Hindlimb muscle (tissue), 1 donor: ENCODE results near the gene RDH11. TPM values are rescaled to one million over a fixed set of nuclear protein-coding genes. Genes with fewer than 3 reads are reported as not detected.
"Not testable (repeated sequence)": the region's sequence is repeated elsewhere in the genome, so short reads cannot be mapped to it uniquely, and the experiment has no call there.

Source experiments
- DNase-seq: peaks from one replicate; pipeline ENCODE4 v3.0.0-alpha.2; 2013
- polyA plus RNA-seq: library from polyadenylated mRNA; unstranded; fragments of 120-200 nt; gene quantifications from one replicate; pipeline ENCODE4 v1.2.1, GENCODE V29; 2013; ENCODE audit not compliant: insufficient read length

RDH11 gene
- 40.9 TPM for polyA plus RNA-seq

- DNase-seq: peak; percentile 89
Observed at GRCh38 chr14:67695394-67695949, at the start of gene RDH11. Gene RDH11 (minus strand): TSS chr14:67695764. CDS start chr14:67695703, 61 bp downstream.

GRCh38 chr14:67744046-67744445 lies 48.5 kb upstream of the RDH11 start:
- DNase-seq: no peak

DNA sequence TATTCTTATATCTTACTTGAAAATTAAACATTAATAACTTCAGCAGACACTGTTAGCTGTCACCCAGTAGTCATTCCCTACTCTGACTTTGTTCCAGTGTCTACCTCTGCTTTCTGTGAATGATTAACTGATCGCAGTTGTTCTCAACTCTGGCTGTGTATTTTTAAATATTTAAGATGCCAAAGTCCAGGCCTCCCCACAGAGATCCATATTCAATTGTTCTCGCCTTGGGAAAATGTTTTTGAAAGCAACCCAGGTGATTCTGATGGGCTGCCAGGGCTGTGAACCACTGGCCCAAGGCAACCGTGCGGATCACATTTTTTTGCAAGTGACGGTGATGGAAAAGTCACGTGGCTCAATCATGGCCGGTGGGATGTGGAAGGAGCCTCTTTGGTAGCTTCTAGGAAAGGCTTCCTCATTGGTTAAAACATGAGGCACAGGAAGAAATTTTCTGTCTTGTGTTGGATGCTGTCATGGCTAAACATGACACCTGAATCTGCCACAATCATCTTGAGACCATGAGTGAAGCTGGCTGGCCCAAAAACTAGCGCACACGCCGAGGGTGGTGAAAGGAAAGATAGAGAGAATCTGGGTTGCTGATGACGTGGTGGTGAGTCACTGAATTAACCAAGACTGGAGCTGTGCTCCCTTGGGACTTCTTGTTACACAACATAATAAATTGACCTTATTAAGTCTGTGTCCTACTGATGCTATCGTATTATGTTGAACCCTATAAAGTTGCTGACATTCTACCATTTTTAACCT lies 43.4 kb upstream of the RDH11 start:
- no peak for DNase-seq

GRCh38 chr14:67736771-67737170 lies 41.2 kb upstream of the RDH11 start:
- no peak for DNase-seq

GRCh38 chr14:67735336-67736147 lies 40.0 kb upstream of the RDH11 start:
- no peak for DNase-seq

DNA sequence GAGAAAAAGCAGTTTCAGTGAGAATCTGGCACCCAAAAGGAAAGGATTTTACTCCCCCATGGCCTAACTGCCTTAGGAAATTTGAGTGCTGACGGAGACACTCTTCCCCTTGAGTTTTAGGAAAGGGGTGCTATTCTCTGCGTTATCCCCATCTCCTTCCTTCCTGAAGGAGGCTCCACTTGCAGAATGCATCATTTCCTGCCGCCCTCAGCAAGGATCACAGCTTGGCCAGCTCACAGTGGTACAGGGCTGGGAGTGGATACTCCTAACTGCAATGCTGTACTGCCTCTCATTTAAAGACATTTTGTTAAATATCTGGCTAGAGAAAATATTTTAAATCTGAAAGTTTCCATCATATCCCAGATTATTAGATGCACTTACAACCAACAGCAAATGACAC lies 39.1 kb upstream of the RDH11 start:
- no peak for DNase-seq

DNA sequence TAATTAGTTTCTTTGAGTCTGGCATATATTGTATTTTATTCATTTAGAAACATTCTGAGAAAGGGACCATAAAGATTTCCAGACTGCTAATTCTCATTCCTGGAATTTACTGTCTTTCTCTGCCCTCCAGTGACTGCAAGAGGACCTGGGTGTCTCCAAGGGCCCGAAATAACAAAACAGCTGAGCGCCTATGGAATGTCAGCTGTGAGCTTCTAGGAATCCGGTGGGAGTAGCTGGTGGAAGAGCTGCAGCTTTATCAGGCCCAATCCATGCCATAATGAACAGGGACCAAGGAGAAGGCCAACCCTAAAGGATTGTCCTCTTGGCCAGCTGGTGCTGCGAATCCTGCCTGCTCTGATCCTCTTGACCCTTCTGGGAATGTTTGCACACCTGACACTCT lies 38.1 kb upstream of the RDH11 start:
- no peak for DNase-seq

DNA sequence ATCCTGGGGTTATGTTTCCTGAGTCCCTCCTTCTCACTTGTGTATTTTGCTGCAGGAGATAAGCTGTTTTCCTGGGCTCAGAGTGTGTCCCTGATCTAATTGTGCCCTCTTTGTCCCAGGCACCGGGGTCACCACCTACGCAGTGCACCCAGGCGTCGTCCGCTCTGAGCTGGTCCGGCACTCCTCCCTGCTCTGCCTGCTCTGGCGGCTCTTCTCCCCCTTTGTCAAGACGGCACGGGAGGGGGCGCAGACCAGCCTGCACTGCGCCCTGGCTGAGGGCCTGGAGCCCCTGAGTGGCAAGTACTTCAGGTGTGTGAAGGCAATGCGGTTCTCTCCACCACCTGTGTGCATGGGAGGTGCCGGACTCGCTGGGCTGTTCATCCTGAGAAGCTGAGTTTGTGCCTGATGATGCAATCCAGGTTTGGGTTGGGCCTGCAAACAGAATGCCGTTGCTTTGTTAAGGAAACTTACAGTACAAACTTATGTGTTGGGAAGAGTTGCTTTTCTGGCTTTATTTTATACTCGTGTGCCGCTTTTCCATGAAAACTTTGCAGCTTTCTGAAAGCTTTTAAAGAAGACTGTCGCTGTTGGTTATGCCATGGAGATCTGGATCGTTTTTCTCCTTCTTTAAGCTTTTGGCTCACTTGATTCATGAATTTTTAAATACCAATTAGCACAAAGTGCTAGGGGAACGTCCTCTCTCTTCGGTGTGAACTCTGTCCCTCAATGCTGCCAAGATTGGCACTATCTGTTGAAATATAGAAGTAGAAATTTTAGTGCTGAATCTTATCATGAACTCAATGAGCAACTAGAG lies 33.7 kb upstream of the RDH11 start:
- no peak for DNase-seq

DNA sequence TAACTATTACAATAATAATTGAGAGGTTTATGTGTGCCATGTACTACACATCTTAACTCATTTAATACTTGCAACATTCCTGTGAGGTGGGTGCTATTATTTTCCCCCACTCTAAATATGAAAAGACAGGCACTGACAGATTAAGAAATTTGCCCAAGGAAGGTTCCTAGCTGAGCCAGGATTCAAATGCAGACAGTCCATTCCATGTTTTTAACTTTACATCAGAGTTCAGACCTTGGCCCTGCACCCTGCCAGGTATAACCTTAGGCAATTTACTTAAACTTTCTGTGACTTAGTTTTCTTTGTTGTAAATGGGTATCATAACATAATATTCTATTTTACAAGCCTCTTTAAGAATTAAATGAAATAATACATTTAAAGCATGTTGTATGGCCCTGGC lies 32.7 kb upstream of the RDH11 start:
- DNase-seq: no peak

DNA sequence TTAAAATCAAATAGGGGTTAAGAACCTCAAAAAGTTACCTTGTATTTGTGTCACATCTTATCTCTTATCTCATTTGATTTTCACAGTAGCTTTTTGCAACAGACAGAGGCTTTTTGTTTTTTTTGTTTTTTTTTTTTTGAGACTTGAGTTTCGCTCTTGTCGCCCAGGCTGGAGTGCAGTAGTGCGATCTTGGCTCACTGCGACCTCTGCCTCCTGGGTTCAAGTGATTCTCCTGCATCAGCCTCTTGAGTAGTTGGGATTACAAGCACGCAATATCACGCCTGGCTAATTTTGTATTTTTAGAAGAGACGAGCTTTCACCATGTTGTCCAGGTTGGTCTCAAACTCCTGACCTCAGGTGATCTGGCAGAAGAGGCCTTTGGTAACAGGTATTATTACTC lies 31.8 kb upstream of the RDH11 start:
- DNase-seq: no peak

DNA sequence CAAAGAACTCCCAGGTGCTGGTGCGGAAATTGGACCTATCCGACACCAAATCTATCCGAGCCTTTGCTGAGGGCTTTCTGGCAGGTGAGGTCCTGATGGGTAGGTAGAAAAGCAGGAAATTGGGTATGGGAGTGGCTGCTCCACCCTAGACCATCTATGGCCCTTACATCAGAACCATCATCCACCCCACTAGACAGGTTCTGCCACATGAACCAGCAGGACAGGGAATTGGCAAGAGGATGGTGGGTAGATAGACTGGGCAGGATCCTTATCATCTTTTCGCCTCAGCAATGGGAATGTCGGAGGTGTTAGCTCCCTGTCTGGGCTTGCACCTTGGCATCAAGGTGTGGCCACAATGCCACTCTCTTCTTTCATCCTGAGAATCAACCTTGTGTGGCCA lies 29.6 kb upstream of the RDH11 start:
- DNase-seq: no peak

DNA sequence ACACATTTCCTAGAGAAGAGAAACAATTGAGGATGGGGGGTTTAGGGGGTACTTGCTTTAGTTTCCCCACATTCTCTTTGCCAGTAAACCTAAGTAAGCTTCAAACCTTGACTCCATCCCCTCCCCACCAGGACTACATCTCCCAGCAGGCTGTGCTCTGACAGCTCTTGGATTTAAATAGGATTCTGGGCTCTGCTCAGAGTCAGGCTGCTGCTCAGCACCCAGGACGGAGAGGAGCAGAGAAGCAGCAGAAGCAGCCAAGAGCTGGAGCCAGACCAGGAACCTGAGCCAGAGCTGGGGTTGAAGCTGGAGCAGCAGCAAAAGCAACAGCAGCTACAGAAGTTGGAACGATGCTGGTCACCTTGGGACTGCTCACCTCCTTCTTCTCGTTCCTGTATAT lies 26.7 kb upstream of the RDH11 start:
- peak; percentile 71 for DNase-seq

GRCh38 chr14:67721875-67722274 lies 26.3 kb upstream of the RDH11 start:
- DNase-seq: no peak

DNA sequence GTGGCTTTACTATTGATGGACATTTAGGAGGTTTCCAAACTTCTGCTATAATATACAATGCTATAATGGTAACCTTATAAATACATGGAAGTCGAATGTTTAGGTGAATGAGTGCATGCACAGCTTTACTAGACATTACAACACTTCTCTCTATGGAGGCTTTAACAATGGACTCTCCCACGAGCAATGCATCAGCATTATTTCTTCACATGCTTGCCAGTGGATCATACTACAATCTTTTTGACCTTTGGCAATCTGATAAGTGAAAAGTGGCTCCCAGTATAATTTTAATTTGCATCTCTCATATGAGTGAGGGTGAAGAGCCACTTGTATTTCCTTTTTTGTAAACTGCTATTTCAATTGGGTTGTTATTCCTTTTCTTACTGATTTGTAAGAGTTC lies 24.3 kb upstream of the RDH11 start:
- no peak for DNase-seq

DNA sequence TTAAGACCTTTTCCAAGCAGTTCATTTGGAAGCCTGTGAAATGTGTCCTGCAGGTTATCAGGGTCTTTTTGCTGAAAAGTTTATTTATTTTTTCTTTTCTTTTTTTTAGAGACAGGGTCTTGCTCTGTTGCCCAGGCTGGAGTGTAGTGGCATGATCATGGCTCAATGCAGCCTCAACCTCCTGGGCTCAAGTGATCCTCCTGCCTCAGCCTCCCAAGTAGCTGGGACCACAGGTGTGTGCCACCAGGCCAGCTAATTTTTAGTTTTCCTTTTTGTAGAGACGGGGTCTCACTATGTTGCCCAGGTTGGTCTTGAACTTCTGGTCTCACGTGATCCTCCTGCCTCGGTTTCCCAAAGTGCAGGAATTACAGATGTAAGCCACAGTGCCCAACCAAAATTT lies 23.8 kb upstream of the RDH11 start:
- DNase-seq: not testable (repeated sequence)

- no peak for DNase-seq
Observed at GRCh38 chr14:67718265-67718664, 22.7 kb upstream of the RDH11 start.

DNA sequence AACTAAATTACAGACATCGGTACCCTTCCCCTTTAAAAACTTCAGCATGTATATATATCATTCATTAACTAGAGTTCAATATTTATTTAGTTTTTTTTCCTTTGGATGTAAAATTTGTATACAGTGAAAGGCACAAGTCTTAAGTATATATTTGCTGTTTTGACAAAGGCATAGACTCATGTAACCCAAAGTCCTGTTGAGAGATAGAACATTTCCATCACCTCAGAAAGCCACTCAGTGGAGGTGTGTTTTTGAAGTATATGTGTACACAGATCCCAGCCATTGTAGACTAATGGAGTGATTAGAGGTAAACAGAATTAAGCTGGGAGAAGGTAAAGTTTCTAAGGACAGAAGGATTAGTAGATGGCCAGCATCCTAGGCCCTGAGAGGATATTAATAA lies 21.5 kb upstream of the RDH11 start:
- no peak for DNase-seq

DNA sequence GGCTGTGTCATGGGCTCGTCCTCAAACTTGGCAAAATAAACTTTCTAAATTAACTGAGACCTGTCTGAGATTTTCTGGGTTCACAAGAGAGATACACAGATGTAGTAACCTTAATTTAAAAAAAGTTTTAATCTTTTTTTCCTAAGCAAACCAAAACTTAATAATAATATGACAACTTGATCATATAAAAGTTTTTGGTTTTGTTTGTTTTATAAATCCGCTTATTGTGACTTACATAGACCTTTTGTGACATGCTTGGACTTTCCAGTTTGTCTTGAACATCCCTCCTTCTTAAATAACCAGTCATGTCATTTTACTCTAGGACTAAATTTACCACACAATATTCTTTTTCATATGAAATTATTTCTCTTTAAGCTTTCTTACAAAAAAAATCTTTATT lies 14.6 kb upstream of the RDH11 start:
- DNase-seq: no peak

DNA sequence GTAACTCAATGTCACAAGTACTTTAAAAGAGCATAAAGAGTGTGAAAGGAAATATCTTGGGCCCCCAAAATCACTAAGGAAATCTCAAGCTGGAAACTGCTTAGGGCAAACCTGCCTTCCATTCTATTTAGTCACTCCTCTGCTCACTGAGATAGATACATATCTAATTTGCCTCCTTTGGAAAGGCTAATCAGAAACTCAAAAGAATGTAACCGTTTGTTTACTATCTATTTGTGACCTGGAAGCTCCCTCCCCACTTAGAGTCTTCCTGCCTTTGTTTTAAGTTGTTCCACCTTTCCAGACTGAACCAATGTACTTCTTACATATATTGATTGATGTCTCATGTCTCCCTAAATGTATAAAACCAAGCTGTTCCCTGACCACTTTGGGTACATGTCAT lies 14.2 kb upstream of the RDH11 start:
- DNase-seq: not testable (repeated sequence)

GRCh38 chr14:67709346-67709745 lies 13.8 kb upstream of the RDH11 start:
- DNase-seq: not testable (repeated sequence)

- DNase-seq: no peak
Observed at GRCh38 chr14:67705211-67705610, 9.6 kb upstream of the RDH11 start.

GRCh38 chr14:67704484-67705089 lies 9.0 kb upstream of the RDH11 start:
- peak; percentile 43 for DNase-seq
